NCI-H146 treated with DMSO at 0.1 percent for 48 hours (cell line): ENCODE data around the gene DHFR.
A peak's percentile ranks its signal among the peaks of the same experiment; 100 is the strongest.
"Not testable (repeated sequence)": the region's sequence is repeated elsewhere in the genome, so short reads cannot be mapped to it uniquely, and the experiment has no call there.

Experiments used
- DNase-seq: peaks from one replicate; lab custom pipeline; 2025; ENCODE audit not compliant: unreplicated experiment; lab: John Stamatoyannopoulos, UW

DHFR gene

DNA sequence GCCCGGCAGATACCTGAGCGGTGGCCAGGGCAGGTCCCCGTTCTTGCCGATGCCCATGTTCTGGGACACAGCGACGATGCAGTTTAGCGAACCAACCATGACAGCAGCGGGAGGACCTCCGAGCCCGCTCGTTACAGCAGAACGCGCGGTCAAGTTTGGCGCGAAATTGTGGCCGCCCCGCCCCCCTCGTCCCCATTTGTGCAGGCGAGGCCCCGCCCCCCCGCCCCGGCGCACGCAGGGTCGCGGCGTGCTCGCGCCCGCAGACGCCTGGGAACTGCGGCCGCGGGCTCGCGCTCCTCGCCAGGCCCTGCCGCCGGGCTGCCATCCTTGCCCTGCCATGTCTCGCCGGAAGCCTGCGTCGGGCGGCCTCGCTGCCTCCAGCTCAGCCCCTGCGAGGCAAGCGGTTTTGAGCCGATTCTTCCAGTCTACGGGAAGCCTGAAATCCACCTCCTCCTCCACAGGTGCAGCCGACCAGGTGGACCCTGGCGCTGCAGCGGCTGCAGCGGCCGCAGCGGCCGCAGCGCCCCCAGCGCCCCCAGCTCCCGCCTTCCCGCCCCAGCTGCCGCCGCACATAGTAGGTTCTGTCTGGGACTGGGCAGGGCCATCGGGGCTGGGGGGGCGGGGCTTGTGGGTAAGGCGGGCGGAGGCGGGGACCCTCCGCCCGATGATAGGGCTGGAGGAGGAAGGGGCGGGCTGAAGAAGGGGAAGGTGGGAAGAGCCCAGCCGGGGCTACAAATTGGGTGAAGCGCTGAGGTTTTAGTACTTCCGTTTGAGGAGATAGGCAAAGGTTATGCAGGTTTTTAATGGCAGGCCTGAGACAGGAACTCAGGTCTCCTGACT lies at the start of gene DHFR, which contains the start of gene MSH3:
Gene DHFR, minus strand, starts transcription at position 593 of the 840 bp plus-strand sequence. Its CDS starts 494 bp downstream, at position 99.
Gene MSH3, plus strand, starts transcription at position 262 of the 840 bp plus-strand sequence. Its CDS starts 76 bp downstream, at position 338.
- peak; percentile 89 for DNase-seq

- DNase-seq, result no peak
Observed at GRCh38 chr5:80704221-80704620, 49.4 kb upstream of the DHFR start.

- no peak for DNase-seq
Observed at GRCh38 chr5:80703747-80704146, 49.0 kb upstream of the DHFR start.

GRCh38 chr5:80703291-80703690 lies 48.5 kb upstream of the DHFR start:
- no peak for DNase-seq

GRCh38 chr5:80701597-80701996 lies 46.8 kb upstream of the DHFR start:
- no peak for DNase-seq

GRCh38 chr5:80698369-80698768 lies 43.6 kb upstream of the DHFR start:
- no peak for DNase-seq

DNA sequence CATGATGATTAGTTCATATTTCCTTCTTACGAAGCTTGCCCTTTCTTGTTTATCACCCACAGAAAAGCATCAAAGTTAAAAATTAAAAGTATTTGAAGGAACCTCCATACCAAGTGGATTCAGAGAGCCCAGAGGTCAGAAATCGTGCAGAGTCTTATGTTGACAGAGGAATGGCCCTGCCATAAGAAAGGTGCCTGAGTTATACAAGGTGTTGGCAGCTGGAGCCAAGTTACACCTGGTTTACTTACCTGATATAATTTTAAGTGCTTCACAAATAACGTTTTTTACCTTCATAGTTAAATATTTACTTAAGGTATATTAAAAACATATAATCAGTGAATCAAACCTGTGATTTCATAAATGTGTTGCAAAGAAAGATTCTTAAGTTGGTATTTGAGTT lies 42.3 kb upstream of the DHFR start:
- no peak for DNase-seq

DNA sequence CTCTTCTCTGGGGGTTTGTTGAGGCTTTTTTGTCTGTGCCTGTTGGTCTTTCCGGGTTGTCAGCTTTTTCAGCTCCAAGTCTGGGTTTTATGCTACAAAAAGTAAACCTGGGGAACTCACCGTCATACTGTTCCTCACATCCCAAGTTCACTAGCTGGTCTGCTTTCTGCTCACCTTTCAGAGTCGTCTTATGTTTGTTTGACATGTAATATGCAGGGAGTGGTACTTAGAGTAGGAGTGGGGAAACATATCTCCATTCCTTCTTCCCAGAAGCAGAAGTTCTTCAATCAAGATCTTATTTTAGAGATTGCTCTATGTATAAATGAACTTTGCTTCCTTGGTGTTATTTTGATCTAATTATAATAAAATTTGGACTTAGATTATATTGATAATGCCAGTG lies 41.7 kb upstream of the DHFR start:
- DNase-seq, result no peak

GRCh38 chr5:80695666-80696065 lies 40.9 kb upstream of the DHFR start:
- no peak for DNase-seq

- DNase-seq, result no peak
Observed at GRCh38 chr5:80689627-80690026, 34.8 kb upstream of the DHFR start.

DNA sequence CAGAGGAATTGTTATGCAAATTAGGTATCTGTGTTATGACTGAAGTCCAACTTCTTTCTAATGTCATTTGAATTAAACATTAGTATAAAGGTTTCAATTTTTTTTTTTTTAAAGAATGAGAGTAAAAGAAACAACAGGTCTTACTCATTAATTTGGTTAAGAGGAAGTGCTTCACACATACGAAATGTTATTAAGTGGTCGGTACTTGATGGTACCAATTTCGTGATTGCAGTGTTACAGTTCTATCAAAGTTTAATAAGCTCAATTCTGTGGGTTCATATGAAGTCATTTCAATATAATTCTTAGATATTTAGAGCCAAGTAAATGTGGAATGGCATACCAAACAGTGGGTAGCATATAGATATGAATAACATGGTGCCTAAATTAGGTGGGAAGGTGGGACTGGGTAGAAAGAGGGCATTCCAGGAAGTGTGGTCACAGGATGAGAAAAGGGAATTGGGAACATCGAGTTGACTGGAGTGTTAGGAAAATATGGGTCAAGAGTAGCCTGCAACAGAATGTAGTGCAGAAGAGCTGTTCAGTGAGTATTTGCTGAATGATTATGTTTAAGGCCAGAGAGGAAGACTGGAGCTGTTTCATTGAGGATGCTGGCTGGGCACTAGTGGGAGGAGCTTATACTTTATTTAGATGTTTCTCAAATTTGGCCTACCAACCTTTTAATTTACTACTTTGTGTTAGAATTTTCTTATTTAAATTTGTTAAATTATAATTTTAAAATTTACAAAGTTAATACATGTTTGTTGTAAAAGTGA lies 34.1 kb upstream of the DHFR start:
- no peak for DNase-seq

DNA sequence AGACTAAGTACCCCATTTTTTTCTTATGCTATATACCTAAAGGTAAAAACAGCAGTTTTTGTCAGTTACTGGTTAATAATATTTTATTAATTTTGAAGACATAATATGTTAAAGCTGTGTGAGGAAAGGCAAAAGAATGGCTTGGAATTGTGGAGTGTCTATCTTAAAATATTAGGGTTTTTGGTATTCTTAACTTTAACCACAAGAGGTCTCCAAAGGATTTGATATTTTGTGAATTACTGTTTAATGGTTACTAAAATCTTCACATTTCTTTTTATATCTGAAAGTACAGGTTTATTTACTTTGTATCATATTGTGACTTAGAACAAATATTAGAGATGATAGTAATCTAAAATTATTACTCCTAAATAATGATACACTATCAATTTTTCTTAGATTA lies 32.0 kb upstream of the DHFR start:
- no peak for DNase-seq

DNA sequence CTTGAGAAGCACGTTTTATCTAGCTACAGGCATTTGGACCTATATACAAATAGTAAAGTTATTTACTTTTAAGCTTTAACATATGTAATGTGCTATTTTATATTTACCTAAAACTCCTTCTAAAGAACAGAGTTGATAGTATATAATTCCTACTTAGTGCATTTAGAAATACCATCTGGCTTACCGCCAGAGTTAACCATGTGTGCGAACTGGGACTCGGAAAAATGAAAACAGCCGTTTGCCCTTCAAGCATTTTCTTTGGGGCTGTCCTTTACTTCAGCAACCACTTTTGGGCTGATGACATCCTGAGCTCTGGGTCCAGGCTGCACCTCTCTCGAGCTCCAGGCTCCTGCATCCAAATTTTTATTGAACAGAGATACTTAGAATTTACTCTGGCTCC lies 21.9 kb upstream of the DHFR start:
- no peak for DNase-seq

GRCh38 chr5:80672140-80672736 lies 17.5 kb upstream of the DHFR start:
- DNase-seq, result peak; percentile 29

DNA sequence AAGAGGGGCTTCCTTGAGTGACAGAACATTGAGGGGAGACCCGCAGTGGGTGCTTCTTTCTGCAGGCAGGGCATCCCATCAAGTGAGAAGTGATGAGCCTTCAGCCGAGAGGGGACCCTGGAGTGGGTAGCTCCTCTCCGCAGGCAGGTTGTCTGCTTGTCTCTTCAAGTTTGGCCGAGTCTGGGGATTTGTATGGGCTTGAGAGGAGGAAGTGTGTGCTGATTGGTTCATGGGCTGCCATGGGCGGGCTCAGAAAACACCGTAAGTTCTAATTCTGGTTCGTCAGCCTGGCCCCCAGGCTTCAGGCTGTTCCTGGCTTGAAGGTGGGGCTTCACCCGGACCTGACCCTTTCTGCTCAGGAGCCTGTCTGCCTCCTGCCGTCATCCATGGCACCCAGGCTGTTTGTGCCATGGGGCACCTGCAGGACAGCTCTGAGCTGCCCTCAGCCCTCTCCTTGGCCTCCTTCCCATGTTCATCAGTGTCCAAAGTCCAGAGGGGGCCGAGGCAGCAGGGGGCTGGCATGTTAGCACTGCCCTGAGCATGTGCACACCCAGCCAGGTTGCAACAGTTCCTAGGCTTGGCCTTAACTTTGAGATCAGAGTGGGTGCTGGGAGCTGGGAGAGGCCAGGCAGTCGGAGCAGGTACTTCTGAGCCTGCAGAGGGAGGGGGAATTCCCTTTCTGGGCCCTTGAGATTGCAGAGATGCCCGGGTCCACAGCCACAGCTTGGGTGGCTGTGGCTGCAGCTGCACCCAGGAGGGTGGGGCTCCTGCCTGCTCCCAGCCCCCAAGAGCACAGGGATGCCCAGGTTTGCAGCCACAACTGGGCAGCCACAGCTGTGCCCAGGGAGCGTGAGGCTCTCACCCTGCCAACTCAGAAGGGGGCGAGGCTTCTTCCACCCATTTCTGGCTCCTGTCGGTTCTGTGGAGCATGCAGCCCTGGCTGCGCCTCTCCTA lies 13.5 kb upstream of the DHFR start:
- no peak for DNase-seq

GRCh38 chr5:80667384-80667783 lies 12.6 kb upstream of the DHFR start:
- no peak for DNase-seq

DNA sequence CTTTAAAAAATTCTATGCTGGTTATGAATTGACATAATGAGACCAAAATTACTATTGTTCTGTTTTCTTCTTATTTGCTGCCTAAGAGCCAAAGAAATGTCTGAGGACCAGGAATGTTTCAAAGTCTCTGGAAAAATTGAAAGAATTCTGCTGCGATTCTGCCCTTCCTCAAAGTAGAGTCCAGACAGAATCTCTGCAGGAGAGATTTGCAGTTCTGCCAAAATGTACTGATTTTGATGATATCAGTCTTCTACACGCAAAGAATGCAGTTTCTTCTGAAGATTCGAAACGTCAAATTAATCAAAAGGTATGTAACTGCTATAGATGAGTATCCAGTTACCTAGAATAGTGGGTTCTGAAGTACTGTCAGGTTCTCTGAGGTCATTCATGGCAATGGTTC lies 10.3 kb upstream of the DHFR start:
- DNase-seq, result no peak

DNA sequence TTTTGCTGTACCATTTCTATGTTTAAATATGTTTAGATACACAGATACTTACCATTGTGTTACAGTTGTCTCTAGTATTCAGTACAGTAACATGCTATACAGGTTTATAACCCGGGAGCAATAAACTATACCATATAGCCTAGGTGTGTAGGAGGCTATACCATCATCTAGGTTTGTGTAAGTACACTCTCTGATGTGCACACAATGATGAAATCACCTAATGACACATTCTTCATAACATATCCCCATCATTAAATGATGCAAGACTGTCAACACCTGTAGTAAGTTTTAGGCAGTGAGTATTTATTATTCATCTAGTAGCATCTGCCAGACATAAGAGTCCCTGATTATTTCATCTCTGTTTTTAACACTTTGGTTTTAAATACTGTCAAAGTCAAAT lies 7.3 kb upstream of the DHFR start:
- no peak for DNase-seq

- not testable (repeated sequence) for DNase-seq
Observed at GRCh38 chr5:80660661-80661060, 5.9 kb upstream of the DHFR start.

GRCh38 chr5:80659106-80659505 lies 4.3 kb upstream of the DHFR start:
- no peak for DNase-seq

DNA sequence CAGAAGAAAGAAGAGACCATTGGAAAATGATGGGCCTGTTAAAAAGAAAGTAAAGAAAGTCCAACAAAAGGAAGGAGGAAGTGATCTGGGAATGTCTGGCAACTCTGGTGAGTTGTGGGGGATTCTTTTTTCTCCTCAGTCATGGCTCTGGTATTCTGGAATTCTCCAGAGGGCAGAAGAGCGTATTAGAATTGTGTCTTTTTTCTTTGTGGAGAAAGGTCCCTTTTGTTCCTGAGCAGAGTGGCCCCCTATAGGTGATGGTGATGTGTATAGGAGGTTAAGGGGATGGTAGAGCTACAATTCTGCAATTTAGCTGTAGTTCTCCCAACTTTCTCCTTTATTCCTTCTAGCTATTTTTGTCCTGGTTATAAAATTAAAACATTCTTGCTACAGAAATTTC lies 1.6 kb upstream of the DHFR start:
- no peak for DNase-seq
